Measurements from ENCODE around the gene PLIN5.
A peak's percentile ranks its signal among the peaks of the same experiment; 100 is the strongest.

The PLIN5 gene

GRCh38 chr19:4519521-4520277, 15.3 kb downstream of the PLIN5 start:
- no peak for TF ChIP-seq CTCF (conservative IDR thresholded peaks at IDR 0.05; ENCODE audit: control insufficient read depth, insufficient read depth, low read depth, low read length)
- no peak overlapping the region for H3K4me3 ChIP-seq (ENCODE audit: control insufficient read depth, low read depth, low read length)
- no peak for DNase-seq (ENCODE audit: low read depth)

- TF ChIP-seq CTCF (conservative IDR thresholded peaks at IDR 0.05; ENCODE audit: control insufficient read depth, insufficient read depth, low read depth, low read length) = no peak
- no peak for DNase-seq (ENCODE audit: low read depth)
- H3K4me3 ChIP-seq (ENCODE audit: control insufficient read depth, low read depth, low read length) = no peak overlapping the region
These were observed 15.9 kb downstream of the PLIN5 start for GRCh38 chr19:4519172-4519496.

GRCh38 chr19:4518345-4519171, 16.5 kb downstream of the PLIN5 start, which contains the start of gene PLIN4:
PLIN4 (minus strand) TSS chr19:4518486; CDS start chr19:4518272, 214 bp downstream.
- DNase-seq (ENCODE audit: low read depth) = peak; percentile 79
- H3K4me3 ChIP-seq (ENCODE audit: control insufficient read depth, low read depth, low read length) = no peak within 1 kb of the TSS
- TF ChIP-seq CTCF (conservative IDR thresholded peaks at IDR 0.05; ENCODE audit: control insufficient read depth, insufficient read depth, low read depth, low read length) = no peak

- no peak for DNase-seq (ENCODE audit: low read depth)
- no peak overlapping the region for H3K4me3 ChIP-seq (ENCODE audit: control insufficient read depth, low read depth, low read length)
- no peak for TF ChIP-seq CTCF (conservative IDR thresholded peaks at IDR 0.05; ENCODE audit: control insufficient read depth, insufficient read depth, low read depth, low read length)
These were observed 17.5 kb downstream of the PLIN5 start for GRCh38 chr19:4517451-4518057.

GRCh38 chr19:4516939-4517300, 18.1 kb downstream of the PLIN5 start:
- no peak for TF ChIP-seq CTCF (conservative IDR thresholded peaks at IDR 0.05; ENCODE audit: control insufficient read depth, insufficient read depth, low read depth, low read length)
- no peak for DNase-seq (ENCODE audit: low read depth)
- no peak overlapping the region for H3K4me3 ChIP-seq (ENCODE audit: control insufficient read depth, low read depth, low read length)

GRCh38 chr19:4516199-4516938, 18.7 kb downstream of the PLIN5 start:
- no peak for DNase-seq (ENCODE audit: low read depth)
- no peak for TF ChIP-seq CTCF (conservative IDR thresholded peaks at IDR 0.05; ENCODE audit: control insufficient read depth, insufficient read depth, low read depth, low read length)
- no peak overlapping the region for H3K4me3 ChIP-seq (ENCODE audit: control insufficient read depth, low read depth, low read length)

All from fibroblast of mammary gland (primary cell).